Mucosa of descending colon (tissue), 3 donors: ENCODE results near the gene SOX13. TPM values are rescaled to one million over a fixed set of nuclear protein-coding genes. Genes with fewer than 3 reads are reported as not detected.

Experiments used
- ATAC-seq: fragments of 200-7000 bp; cut with Tn5 transposase; one replicate; pipeline ENCODE4 v1.9.1; 2020; ENCODE audit warnings: mild to moderate bottlenecking, moderate library complexity
- DNase-seq, 3 donors: peaks; one replicate each; pipeline ENCODE4 v3.0.0-alpha.2; 2020
- H3K36me3 ChIP-seq: fragments of 200-600 bp; one replicate; pipeline ENCODE4 v1.8.0; 2021; ENCODE audit warnings: low read depth, mild to moderate bottlenecking
- H3K4me1 ChIP-seq: fragments of 200-600 bp; one replicate; pipeline ENCODE4 v1.8.0; 2021; ENCODE audit warnings: low read depth, mild to moderate bottlenecking
- H3K4me3 ChIP-seq: fragments of 200-600 bp; one replicate; pipeline ENCODE4 v1.8.0; 2021; ENCODE audit warnings: mild to moderate bottlenecking
- H3K9me3 ChIP-seq: fragments of 200-600 bp; one replicate; pipeline ENCODE4 v1.8.0; 2021; ENCODE audit warnings: mild to moderate bottlenecking
- intact Hi-C, 2 donors: fragments of 100-400 bp; cut with DNase I in 1 of 2; cut with micrococcal nuclease in 1 of 2; formaldehyde crosslinking; loops; one replicate each; pipeline versions ENCODE4 v1.11.0 to v1.11.1; 2022; cut with DNase I, micrococcal nuclease
- total RNA-seq, 3 donors: library from RNA; stranded (reverse); fragmentation: NEBNext Ultra II Directional in 2 of 3; extraction: Animal tissue kit (Norgen Biotek cat#: 25700) in 2 of 3; gene quantifications; one replicate each; pipeline versions ENCODE4 v1.2.1 to v1.2.4, GENCODE V29; 2021 to 2023
- TF ChIP-seq, protein P1 (sequence below): fragments of 200-600 bp; IDR thresholded peaks from one replicate; pipeline ENCODE4 v1.8.0; 2022; ENCODE audit warnings: antibody characterized with exemption, mild to moderate bottlenecking
- donor health status: DM: no; HTN: no; CAD: no; lungs with moderate emphysema.
- donor health status: DM: no; HTN: no; CAD: no.
- donor health status: DM: no; HTN: yes; CAD: no.

SOX13 gene
- total RNA-seq, 3 donors from 2014 or later, result 39.8 to 69.2 (median 40.7) TPM

DNA sequence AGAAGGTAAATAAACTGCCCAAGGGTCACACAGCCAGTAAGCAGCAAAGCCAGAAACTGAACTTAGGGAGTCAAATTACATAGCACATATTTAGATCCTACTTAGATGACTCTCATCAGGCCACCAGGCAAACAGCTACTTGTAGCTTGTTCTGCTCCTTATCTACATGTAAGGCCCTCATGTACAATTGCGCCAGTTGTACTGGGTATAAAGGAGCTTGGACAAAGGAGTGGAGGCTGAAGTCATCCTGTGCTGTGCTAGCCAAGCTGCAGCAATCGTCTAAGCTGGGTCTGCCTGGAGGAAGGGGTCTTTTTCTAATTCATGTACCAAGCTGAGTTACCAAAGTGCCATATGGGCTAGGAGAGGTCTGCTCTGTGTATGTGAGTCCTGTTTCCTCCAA, 66.2 kb downstream of the SOX13 start:
- ATAC-seq, result no peak

DNA sequence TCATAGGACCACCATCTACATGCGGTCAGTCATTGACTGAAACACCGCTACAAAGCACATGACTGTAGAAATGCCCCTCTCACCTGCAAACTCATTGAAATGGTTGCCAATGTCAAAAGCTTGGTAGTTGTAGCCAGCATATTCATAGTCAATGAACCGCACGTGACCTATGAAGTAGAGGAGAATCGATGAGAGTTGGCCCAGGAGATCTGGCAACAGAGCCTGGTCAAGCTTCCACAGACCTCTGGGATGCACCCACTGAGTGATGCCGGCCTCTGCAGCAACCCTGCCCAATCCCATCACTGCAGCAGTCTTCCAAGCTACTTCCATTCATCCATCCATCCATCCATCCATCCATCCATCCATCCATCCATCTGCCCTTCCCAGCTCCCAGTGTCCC, 67.0 kb downstream of the SOX13 start:
- H3K4me1 ChIP-seq, result no peaks in the 10 kb centered on the region
- no peaks in the 10 kb centered on the region for H3K9me3 ChIP-seq
- H3K4me3 ChIP-seq, result no peak overlapping the region
- no peak for DNase-seq
- intact Hi-C loops, result no loop called here
- TF ChIP-seq, protein P1, sequence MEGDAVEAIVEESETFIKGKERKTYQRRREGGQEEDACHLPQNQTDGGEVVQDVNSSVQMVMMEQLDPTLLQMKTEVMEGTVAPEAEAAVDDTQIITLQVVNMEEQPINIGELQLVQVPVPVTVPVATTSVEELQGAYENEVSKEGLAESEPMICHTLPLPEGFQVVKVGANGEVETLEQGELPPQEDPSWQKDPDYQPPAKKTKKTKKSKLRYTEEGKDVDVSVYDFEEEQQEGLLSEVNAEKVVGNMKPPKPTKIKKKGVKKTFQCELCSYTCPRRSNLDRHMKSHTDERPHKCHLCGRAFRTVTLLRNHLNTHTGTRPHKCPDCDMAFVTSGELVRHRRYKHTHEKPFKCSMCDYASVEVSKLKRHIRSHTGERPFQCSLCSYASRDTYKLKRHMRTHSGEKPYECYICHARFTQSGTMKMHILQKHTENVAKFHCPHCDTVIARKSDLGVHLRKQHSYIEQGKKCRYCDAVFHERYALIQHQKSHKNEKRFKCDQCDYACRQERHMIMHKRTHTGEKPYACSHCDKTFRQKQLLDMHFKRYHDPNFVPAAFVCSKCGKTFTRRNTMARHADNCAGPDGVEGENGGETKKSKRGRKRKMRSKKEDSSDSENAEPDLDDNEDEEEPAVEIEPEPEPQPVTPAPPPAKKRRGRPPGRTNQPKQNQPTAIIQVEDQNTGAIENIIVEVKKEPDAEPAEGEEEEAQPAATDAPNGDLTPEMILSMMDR, result no peak
- H3K36me3 ChIP-seq, result no peaks in the 10 kb centered on the region
- ATAC-seq, result no peak

More for the DNA sequence above, 66.2 kb downstream of the SOX13 start:
- no peak overlapping the region for H3K4me3 ChIP-seq
- no peaks in the 10 kb centered on the region for H3K36me3 ChIP-seq
- intact Hi-C loops, result no loop called here
- H3K9me3 ChIP-seq, result no peaks in the 10 kb centered on the region
- no peaks in the 10 kb centered on the region for H3K4me1 ChIP-seq
- TF ChIP-seq, protein P1, result no peak
- DNase-seq, result no peak

DNA sequence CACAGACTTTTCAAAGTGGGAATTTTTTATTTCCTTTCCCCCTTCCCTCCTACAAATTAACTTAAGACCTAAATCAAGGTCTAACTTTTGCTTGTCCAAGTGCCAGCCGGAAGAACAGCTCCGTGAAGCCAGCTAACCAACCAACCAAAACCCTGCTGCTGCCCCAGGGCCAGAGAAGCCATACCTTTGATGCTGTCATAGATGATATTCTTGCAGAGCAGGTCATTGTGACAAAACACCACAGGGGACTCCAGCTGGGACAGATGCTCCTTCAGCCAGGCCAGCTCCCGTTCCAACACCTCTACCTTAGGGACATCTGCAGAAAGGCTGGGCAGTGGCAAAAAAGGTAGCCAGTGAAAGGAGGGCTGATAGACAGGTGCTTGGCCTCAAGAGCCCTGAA, 68.2 kb downstream of the SOX13 start:
- TF ChIP-seq, protein P1, result no peak
- Histone ChIP-seq H3K36me3 (no peaks in the 10 kb centered on the region), H3K4me3 (no peak overlapping the region), H3K9me3 (no peaks in the 10 kb centered on the region), H3K4me1 (no peaks in the 10 kb centered on the region)
- ATAC-seq (no peak), DNase-seq (no peak)
- intact Hi-C loops, result no loop called here

DNA sequence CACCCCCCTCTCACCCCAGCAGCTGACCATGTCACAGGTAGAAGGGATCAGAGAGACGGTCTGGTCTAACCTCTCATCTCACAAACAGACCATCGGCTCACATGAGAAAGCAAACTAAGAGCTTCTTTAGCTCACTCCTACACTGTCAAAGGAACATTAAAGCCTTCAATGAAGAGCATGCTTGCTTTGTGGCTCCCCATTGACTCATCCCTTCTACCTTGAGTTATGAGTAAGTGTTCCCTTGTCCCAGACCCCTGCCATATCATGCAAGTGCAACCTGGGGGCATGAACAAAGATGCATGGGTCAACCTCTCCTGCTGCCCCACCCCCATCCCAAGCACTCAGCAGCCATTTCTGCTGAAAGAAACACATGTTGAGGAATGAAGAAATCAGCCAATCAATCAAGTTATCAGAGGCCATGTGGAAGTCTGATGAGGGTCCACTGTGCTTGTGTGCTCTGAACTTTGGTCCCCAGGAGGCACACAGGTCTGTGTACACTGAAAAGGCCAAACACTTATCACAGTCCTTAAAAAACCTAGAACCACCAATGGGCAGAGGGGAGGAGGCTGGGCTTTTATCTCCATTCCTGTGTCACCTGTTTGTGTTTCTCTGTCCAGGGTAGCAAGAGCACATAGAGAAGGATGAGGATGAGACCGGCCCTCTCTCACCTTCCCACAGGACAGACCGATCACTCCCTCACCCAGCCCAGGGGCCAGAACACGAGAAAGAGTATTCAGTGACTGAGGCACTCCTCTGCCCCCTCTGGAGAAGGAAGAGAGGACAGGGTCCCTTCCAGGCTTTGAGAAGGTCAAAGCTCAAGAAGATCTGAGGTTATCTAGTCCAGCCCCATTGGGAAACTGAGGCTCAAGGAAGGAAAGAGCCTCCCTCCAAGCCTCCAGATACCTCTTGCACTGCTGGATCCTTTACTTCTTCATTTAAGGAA, 69.4 kb downstream of the SOX13 start:
- Histone ChIP-seq H3K4me3 (no peak overlapping the region), H3K36me3 (no peaks in the 10 kb centered on the region), H3K4me1 (no peaks in the 10 kb centered on the region), H3K9me3 (no peaks in the 10 kb centered on the region)
- DNase-seq, result no peak
- ATAC-seq, result no peak
- intact Hi-C loops, result no loop called here
- TF ChIP-seq, protein P1, result no peak

DNA sequence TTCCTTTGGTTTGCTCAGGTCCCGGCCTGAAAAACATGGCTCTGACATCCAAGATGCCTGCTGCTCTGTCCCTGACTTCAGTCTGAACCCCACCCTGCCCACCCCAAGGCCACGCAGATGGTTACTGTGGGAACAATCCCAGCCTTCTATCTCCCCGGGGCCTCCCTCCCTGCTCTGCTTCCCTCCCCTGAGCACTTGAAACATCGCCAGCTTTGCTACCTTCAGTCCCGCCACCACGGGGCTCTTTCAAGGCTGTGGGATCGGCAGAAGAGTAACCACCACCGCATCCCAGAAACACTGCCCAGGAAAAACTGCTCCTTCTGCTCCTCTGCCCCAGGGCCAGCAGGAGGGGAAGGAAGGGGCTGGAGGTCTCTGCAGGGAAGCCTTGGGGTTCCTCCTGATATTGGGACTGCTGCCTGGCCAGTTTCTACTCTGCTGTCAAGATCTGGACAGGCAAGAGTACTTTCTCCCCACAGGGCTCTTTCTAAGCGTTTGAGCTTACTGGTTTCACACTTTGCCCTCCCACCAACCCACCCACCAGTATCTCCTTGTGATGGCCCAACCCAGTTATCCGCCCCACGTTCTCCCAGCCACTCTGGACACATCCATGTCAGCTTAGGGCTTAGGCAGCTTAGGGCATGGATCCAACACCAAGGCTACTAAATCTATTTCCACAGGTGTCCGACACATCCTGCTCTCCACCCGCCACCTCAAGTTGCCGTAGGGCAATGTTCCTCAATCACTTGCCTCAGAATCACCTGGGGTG, 70.5 kb downstream of the SOX13 start:
- TF ChIP-seq, protein P1, result no peak
- ATAC-seq, result no peak
- DNase-seq, result no peak
- Histone ChIP-seq H3K36me3 (no peaks in the 10 kb centered on the region), H3K4me1 (no peaks in the 10 kb centered on the region), H3K9me3 (no peaks in the 10 kb centered on the region), H3K4me3 (no peak overlapping the region)
- intact Hi-C loops, result no loop called here
